OCI-LY7 (cell line): Measurements from ENCODE around the gene ANKRD39.

Experiments
- CTCF ChIP-seq: fragments of 200-600 bp; sonication (generic); conservative IDR thresholded peaks from 2 replicates; pipeline ENCODE4 v1.5.1; 2014; ENCODE audit warnings: mild to moderate bottlenecking, antibody characterized with exemption, low read length, moderate library complexity, mixed read lengths
- EZH2phosphoT487 ChIP-seq: fragments of 200-600 bp; sonication (generic); IDR thresholded peaks from 2 replicates; pipeline ENCODE4 v1.6.1; 2018; ENCODE audit warnings: low read depth, borderline replicate concordance, mild to moderate bottlenecking, mixed run types, antibody characterized with exemption, low read length, moderate library complexity, mixed read lengths

GRCh38 chr2:96825057-96825456 is 32.8 kb downstream of the ANKRD39 start:
- TF ChIP-seq CTCF (no peak), EZH2phosphoT487 (no peak)
